Tibial artery (tissue), 4 donors: Measurements from ENCODE around the gene GP2.

Source experiments
- DNase-seq, 2 donors: peaks; one replicate each; pipeline ENCODE4 v3.0.0-alpha.2; 2019
- H3K27ac ChIP-seq, 2 donors: fragments of 200-600 bp; sonication (generic) in 1 of 2; 1 replicate in 1 of 2; 2 replicates in 1 of 2; pipeline ENCODE4 v1.5.1; 2018 to 2019; ENCODE audit warnings: mild to moderate bottlenecking in 1 of 2
- H3K27me3 ChIP-seq, 2 donors: fragments of 200-600 bp; sonication (generic) in 1 of 2; one replicate each; pipeline versions ENCODE4 v1.5.1 to v1.6.0; 2016 to 2019
- H3K36me3 ChIP-seq, 3 donors: fragments of 200-600 bp; sonication (generic) in 2 of 3; one replicate each; pipeline ENCODE4 v1.5.1; 2016 to 2019; ENCODE audit warnings: mild to moderate bottlenecking in 2 of 3
- H3K4me1 ChIP-seq, 4 donors: fragments of 200-600 bp; sonication (generic) in 2 of 4; 1 replicate in 3 of 4; 2 replicates in 1 of 4; pipeline ENCODE4 v1.5.1; 2016 to 2019
- H3K4me3 ChIP-seq, 2 donors: fragments of 200-600 bp; sonication (generic) in 1 of 2; 1 replicate in 1 of 2; 2 replicates in 1 of 2; pipeline ENCODE4 v1.5.1; 2018 to 2019; ENCODE audit warnings: mild to moderate bottlenecking in 2 of 2
- H3K9me3 ChIP-seq, 3 donors: fragments of 200-600 bp; sonication (generic) in 1 of 3; one replicate each; pipeline ENCODE4 v1.5.1; 2016 to 2019
- CTCF ChIP-seq, 2 experiments: fragments of 200-600 bp in 1 of 2; fragments of 450-650 bp in 1 of 2; IDR thresholded peaks; one replicate each; pipeline ENCODE4 v1.5.1; 2017 to 2019; ENCODE audit warnings: antibody characterized with exemption in 2 of 2, mild to moderate bottlenecking in 1 of 2, moderate library complexity in 1 of 2
- intact Hi-C: fragments of 100-400 bp; cut with DNase I; formaldehyde crosslinking; loops from one replicate; pipeline ENCODE4 v1.15.0; 2023; ENCODE audit warnings: low total_unique reads

Gene GP2

GRCh38 chr16:20260215-20261009 is 66.9 kb downstream of the GP2 start:
- no peaks in the 10 kb centered on the region for H3K27me3 ChIP-seq
- no peaks in the 10 kb centered on the region for H3K4me1 ChIP-seq
- no peaks in the 10 kb centered on the region for H3K9me3 ChIP-seq
- intact Hi-C loops: no loop called here
- DNase-seq: no peak
- H3K27ac ChIP-seq: no peak overlapping the region
- TF ChIP-seq CTCF (IDR thresholded peaks at IDR 0.05): no peak
- H3K4me3 ChIP-seq: no peak overlapping the region
- no peaks in the 10 kb centered on the region for H3K36me3 ChIP-seq
